HPDE6-E6E7 (cell line): ENCODE data around the gene SGO2.
"Not testable (repeated sequence)": the region's sequence is repeated elsewhere in the genome, so short reads cannot be mapped to it uniquely, and the experiment has no call there.

Experiments used
- DNase-seq: peaks from one replicate; pipeline ENCODE4 v3.0.0; 2011; ENCODE audit warnings: missing footprints; ENCODE audit errors: extremely low spot score

The SGO2 gene

GRCh38 chr2:200592406-200593075 lies 66.5 kb downstream of the SGO2 start:
- DNase-seq, result no peak

GRCh38 chr2:200593905-200594304 lies 67.9 kb downstream of the SGO2 start:
- DNase-seq, result no peak

- no peak for DNase-seq
These were observed 69.9 kb downstream of the SGO2 start for GRCh38 chr2:200595913-200596312.

- no peak for DNase-seq
These were observed 71.0 kb downstream of the SGO2 start for GRCh38 chr2:200596774-200597570.

- no peak for DNase-seq
These were observed 73.2 kb downstream of the SGO2 start for GRCh38 chr2:200599206-200599605.

- DNase-seq, result no peak
These were observed 74.7 kb downstream of the SGO2 start for GRCh38 chr2:200600549-200601225.

- no peak for DNase-seq
These were observed 76.6 kb downstream of the SGO2 start for GRCh38 chr2:200602584-200602983.

GRCh38 chr2:200603972-200604371 lies 78.0 kb downstream of the SGO2 start:
- peak; percentile 69 for DNase-seq

- DNase-seq, result no peak
These were observed 78.7 kb downstream of the SGO2 start for GRCh38 chr2:200604571-200605255.

GRCh38 chr2:200608341-200609027 lies 82.5 kb downstream of the SGO2 start:
- no peak for DNase-seq

GRCh38 chr2:200609028-200609614 lies 83.1 kb downstream of the SGO2 start:
- peak; percentile 63 for DNase-seq

- not testable (repeated sequence) for DNase-seq
These were observed 84.2 kb downstream of the SGO2 start for GRCh38 chr2:200610217-200610616.

- no peak for DNase-seq
These were observed 87.7 kb downstream of the SGO2 start for GRCh38 chr2:200613692-200614091.

- no peak for DNase-seq
These were observed 88.2 kb downstream of the SGO2 start for GRCh38 chr2:200614249-200614648.

- DNase-seq, result peak; percentile 46
These were observed 89.2 kb downstream of the SGO2 start for GRCh38 chr2:200615247-200615646.

- no peak for DNase-seq
These were observed 90.2 kb downstream of the SGO2 start for GRCh38 chr2:200616193-200616592.

- no peak for DNase-seq
These were observed 90.6 kb downstream of the SGO2 start for GRCh38 chr2:200616656-200617055.

GRCh38 chr2:200617156-200618053 lies 91.4 kb downstream of the SGO2 start:
- no peak for DNase-seq

GRCh38 chr2:200618054-200618419 lies 92.0 kb downstream of the SGO2 start:
- DNase-seq, result no peak

GRCh38 chr2:200618590-200619021 lies 92.6 kb downstream of the SGO2 start:
- DNase-seq, result no peak
